ENCODE measurements around the gene RALA. TPM values are rescaled to one million over a fixed set of nuclear protein-coding genes. Genes with fewer than 3 reads are reported as not detected.

RALA gene
- total and polyA plus RNA-seq, 11 donors: 13.5 to 37.1 (median 23.4) TPM

DNA sequence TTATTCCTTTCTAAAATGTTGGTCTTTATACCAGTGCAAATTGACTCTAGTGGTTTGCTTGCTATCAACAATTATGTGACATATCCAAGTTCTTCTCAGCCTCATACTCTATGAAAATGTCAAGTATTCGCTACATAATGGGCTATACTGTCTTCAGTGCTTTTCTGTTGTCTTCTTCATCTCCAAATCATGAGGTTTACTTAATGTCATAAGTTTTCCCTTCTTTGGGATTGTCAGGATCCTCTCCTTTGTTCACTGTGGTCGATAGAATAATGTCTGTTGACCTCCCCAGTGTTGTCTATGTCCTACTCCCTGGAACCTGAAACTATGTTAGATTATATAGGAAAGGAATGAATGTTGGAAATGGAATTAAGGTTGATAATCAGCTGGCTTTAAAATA, 16.4 kb upstream of the RALA start:
- Histone ChIP-seq H3K4me1 (peaks cover 0 to 35% (median 17%) of the 10 kb centered on the region in 12 donors), H3K36me3 (no peaks in the 10 kb centered on the region), H3K4me3 (no peak overlapping the region), H3K27ac (peak overlapping the region in 3 of 12 donors; percentile 15 to 32 (median 29)), H3K27me3 (no peaks in the 10 kb centered on the region), H3K9me3 (no peaks in the 10 kb centered on the region)
- WGBS, 4 donors: 93 to 98% (median 95%) methylated on average over 2 of the region's 2 CpGs
- intact Hi-C loops (cut with DNase I): loop anchor here in 1 of 10 donors (10.0 kb wide), 1 partner anchor 128 kb away; no protein-coding TSS in a partner anchor
- ATAC-seq (no peak), DNase-seq (no peak)
- TF ChIP-seq POLR2A (IDR thresholded peaks at IDR 0.05): no peak
- TF ChIP-seq, protein P1, sequence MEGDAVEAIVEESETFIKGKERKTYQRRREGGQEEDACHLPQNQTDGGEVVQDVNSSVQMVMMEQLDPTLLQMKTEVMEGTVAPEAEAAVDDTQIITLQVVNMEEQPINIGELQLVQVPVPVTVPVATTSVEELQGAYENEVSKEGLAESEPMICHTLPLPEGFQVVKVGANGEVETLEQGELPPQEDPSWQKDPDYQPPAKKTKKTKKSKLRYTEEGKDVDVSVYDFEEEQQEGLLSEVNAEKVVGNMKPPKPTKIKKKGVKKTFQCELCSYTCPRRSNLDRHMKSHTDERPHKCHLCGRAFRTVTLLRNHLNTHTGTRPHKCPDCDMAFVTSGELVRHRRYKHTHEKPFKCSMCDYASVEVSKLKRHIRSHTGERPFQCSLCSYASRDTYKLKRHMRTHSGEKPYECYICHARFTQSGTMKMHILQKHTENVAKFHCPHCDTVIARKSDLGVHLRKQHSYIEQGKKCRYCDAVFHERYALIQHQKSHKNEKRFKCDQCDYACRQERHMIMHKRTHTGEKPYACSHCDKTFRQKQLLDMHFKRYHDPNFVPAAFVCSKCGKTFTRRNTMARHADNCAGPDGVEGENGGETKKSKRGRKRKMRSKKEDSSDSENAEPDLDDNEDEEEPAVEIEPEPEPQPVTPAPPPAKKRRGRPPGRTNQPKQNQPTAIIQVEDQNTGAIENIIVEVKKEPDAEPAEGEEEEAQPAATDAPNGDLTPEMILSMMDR (IDR thresholded peaks at IDR 0.05): no peak

DNA sequence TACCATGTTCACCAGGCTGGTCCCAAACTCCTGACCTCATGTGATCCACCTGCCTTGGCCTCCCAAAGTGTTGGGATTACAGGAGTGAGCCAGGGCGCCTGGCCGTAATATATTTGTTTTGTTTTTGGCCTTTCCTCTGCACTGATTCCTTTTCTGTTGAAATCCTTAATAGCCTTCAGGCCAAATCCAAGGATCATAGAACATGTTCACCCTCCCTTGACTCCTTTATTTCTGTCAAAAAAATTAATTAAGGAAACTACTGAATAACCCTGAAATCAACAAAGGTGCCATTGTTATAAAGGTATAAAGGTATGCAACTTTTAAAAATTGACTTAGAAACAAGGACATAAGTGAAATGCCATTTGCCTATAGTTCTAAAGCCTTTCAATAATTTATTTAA, 15.5 kb upstream of the RALA start:
- ATAC-seq: no peak
- no peak for DNase-seq
- TF ChIP-seq POLR2A (IDR thresholded peaks at IDR 0.05): no peak
- TF ChIP-seq, protein P1 (IDR thresholded peaks at IDR 0.05): no peak
- Histone ChIP-seq H3K36me3 (no peaks in the 10 kb centered on the region), H3K27ac (no peak overlapping the region), H3K9me3 (no peaks in the 10 kb centered on the region), H3K27me3 (no peaks in the 10 kb centered on the region), H3K4me3 (no peak overlapping the region), H3K4me1 (peaks cover 0 to 35% (median 17%) of the 10 kb centered on the region in 12 donors)
- WGBS, 4 donors: 94 to 98% (median 96%) methylated on average over 2 of the region's 2 CpGs
- intact Hi-C loops (cut with DNase I): loop anchor here in 1 of 10 donors (10.0 kb wide), 1 partner anchor 127 kb away; no protein-coding TSS in a partner anchor

DNA sequence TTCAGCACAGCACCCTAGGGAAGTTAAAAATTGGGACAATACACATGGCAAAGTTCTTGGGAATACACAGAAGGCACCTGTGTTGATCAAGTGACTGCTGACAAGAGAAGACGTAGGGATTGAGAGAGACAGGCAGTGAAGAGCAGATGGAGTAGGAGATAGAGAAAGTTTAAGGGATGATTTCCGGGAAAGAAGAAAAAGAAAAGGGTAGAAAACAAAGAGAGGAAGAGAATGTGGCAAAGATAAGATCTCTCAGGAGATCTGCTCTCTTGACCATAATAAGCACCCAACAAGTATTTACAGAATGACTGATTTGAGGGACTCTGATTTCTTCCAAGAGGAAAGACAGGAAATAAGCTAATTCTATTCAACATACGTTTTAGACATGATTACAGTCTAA, 15.1 kb upstream of the RALA start:
- Histone ChIP-seq H3K4me1 (peaks cover 0 to 35% (median 17%) of the 10 kb centered on the region in 12 donors), H3K36me3 (no peaks in the 10 kb centered on the region), H3K9me3 (no peaks in the 10 kb centered on the region), H3K4me3 (no peak overlapping the region), H3K27ac (peak overlapping the region in 2 of 12 donors; percentile 83 to 84), H3K27me3 (no peaks in the 10 kb centered on the region)
- DNase-seq: no peak
- intact Hi-C loops (cut with DNase I): loop anchor here in 1 of 10 donors (10.0 kb wide), 1 partner anchor 127 kb away; no protein-coding TSS in a partner anchor
- no peak for ATAC-seq
- TF ChIP-seq POLR2A (IDR thresholded peaks at IDR 0.05): no peak
- TF ChIP-seq, protein P1 (IDR thresholded peaks at IDR 0.05): no peak
- WGBS, 4 donors: 53 to 60% (median 56%) methylated on average over 3 of the region's 3 CpGs

DNA sequence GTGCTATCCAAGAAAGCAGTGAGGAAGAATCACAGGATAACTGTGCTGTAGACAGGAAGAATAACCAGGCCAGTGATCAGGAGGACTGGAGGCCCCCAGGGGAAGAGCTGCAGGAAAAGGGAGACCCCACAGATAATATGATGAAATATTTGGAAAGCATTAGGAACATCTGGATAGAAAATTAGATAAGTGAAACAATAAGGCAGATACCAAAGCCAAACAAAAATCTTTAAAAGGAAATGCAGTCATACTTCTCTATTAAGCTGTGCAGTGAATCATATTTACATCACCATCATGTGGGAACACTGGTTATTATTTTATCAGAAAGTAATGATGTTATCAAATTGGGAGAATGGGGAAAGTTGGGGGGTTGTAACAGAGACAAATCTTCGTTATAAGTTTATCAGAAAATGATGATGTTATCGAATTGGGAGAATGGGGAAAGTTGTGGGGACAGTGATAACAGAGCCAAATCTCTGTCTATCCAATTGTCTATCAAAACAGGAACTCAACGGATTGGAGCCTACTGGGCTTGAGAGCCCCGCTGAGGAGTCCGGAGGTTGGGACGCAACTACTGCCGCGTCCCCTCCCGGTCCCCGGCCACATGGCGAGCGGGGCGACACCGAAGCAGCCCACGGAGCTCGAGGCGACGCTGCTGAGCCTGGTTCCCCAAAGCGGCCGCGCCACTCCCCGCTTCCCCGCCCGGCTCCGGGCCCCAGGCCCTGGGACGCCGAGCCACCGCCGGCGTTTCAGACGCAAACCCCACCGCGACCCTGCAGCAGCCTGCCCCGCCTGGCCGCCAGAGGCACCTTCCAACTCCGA, 14.0 kb upstream of the RALA start:
- intact Hi-C loops (cut with DNase I): loop anchor here in 1 of 10 donors (10.0 kb wide), 1 partner anchor 125 kb away; no protein-coding TSS in a partner anchor
- H3K36me3 ChIP-seq: no peaks in the 10 kb centered on the region
- TF ChIP-seq POLR2A (IDR thresholded peaks at IDR 0.05): no peak
- TF ChIP-seq, protein P1 (IDR thresholded peaks at IDR 0.05): peak in 3 of 12 donors; percentile 9 to 19 (median 17)
- 4 to 12% (median 5%) methylated on average over 15 to 36 of the region's 36 CpGs for WGBS, 4 donors
- ATAC-seq: peak in 3 of 4 donors; percentile 71 to 83 (median 82)
- peak overlapping the region; percentile 12 to 57 (median 42) for H3K4me3 ChIP-seq
- no peaks in the 10 kb centered on the region for H3K9me3 ChIP-seq
- H3K27me3 ChIP-seq: no peaks in the 10 kb centered on the region
- DNase-seq: peak; percentile 19 to 70 (median 39)
- peak overlapping the region in 10 of 12 donors; percentile 41 to 84 (median 65) for H3K27ac ChIP-seq
- H3K4me1 ChIP-seq: peaks cover 0 to 35% (median 17%) of the 10 kb centered on the region in 12 donors
